SU-DHL-6 (cell line): ENCODE results near the gene LUZP1.

Source experiments
- H2AFZ ChIP-seq: fragments of 200-600 bp; sonication (generic); 2 replicates; pipeline ENCODE4 v1.6.1; 2014; ENCODE audit warnings: low read depth, mild to moderate bottlenecking, moderate library complexity, mixed read lengths, antibody characterized with exemption, low read length; ENCODE audit not compliant: severe bottlenecking
- H3F3A ChIP-seq: fragments of 200-600 bp; shearing (Covaris generic); 2 replicates; pipeline ENCODE4 v1.6.0; 2016; ENCODE audit warnings: antibody characterized with exemption, mild to moderate bottlenecking; ENCODE audit not compliant: insufficient read depth
- H3K27ac ChIP-seq: fragments of 200-600 bp; sonication (generic); 2 replicates; pipeline ENCODE4 v1.5.1; 2016; ENCODE audit warnings: low read depth, mild to moderate bottlenecking, low read length, moderate library complexity, mixed read lengths
- H3K27me3 ChIP-seq: fragments of 200-600 bp; sonication (generic), shearing (Covaris generic); 2 replicates; pipeline ENCODE4 v1.6.0; 2014; ENCODE audit warnings: mild to moderate bottlenecking, low read length
- H3K36me3 ChIP-seq: fragments of 200-600 bp; sonication (generic); 2 replicates; pipeline ENCODE4 v1.6.1; 2014; ENCODE audit warnings: mild to moderate bottlenecking, low read length, mixed read lengths
- H3K4me2 ChIP-seq: fragments of 300-600, 200-600 bp; shearing (Covaris generic), sonication (generic); 2 replicates; pipeline ENCODE4 v1.6.0; 2014; ENCODE audit warnings: low read length, low read depth, mild to moderate bottlenecking; ENCODE audit not compliant: poor library complexity, severe bottlenecking
- H3K4me3 ChIP-seq: fragments of 200-600 bp; sonication (generic); 2 replicates; pipeline ENCODE4 v1.5.1; 2014; ENCODE audit warnings: antibody characterized with exemption, low read length, mild to moderate bottlenecking, mixed read lengths; ENCODE audit not compliant: insufficient read depth, poor library complexity, severe bottlenecking
- H3K79me2 ChIP-seq: fragments of 200-600 bp; sonication (generic); 2 replicates; pipeline ENCODE4 v1.6.1; 2014; ENCODE audit warnings: mild to moderate bottlenecking, low read length, moderate library complexity; ENCODE audit not compliant: insufficient read depth
- H3K9ac ChIP-seq: fragments of 200-600 bp; sonication (generic); 2 replicates; pipeline ENCODE4 v1.7.0; 2014; ENCODE audit warnings: mild to moderate bottlenecking, low read length
- H3K9me2 ChIP-seq: fragments of 200-600 bp; sonication (generic); replicated peaks from 2 replicates; pipeline ENCODE4 v1.6.1; 2014; ENCODE audit warnings: low read length; ENCODE audit not compliant: insufficient read depth
- H3K9me3 ChIP-seq: fragments of 200-600 bp; sonication (generic); 2 replicates; pipeline ENCODE4 v1.6.1; 2014; ENCODE audit warnings: low read length, mixed read lengths; ENCODE audit not compliant: insufficient read depth
- H4K20me1 ChIP-seq: fragments of 200-600 bp; sonication (generic); 2 replicates; pipeline ENCODE4 v1.6.1; 2014; ENCODE audit warnings: low read depth, mild to moderate bottlenecking, antibody characterized with exemption, low read length, moderate library complexity, mixed read lengths
- EZH2phosphoT487 ChIP-seq: fragments of 200-600 bp; sonication (generic), shearing (Covaris generic); conservative IDR thresholded peaks from 2 replicates; pipeline ENCODE4 v1.6.1; 2018; ENCODE audit warnings: mild to moderate bottlenecking, antibody characterized with exemption, low read length, moderate library complexity, mixed read lengths
- TF ChIP-seq, protein P1 (sequence below): fragments of 200-600 bp; sonication (generic); IDR thresholded peaks from one replicate; pipeline ENCODE4 v1.5.1; 2017; ENCODE audit warnings: antibody characterized with exemption, mild to moderate bottlenecking, low read length, moderate library complexity; ENCODE audit not compliant: insufficient read depth, poor library complexity, severe bottlenecking

Gene LUZP1

DNA sequence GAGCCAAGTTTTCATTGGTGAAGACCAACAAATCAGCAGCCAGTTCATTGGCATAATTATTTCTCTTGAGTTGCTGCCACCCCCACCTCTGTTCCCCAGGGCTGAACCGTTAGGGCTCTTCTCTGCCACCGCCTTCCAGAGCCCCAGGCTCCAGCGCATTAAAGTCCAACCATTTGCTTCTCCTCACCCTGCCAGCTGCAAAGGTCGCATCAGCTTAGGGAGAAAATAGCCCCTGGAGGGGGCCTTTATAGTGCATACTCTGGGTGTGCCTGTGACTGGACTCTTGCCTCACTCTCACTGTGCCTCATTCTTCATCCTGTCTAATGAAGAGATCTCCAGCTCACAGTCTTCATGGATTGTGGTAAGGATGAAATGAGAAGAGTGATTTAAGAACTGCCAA is 99.0 kb downstream of the LUZP1 start:
- peaks cover 16% of the 10 kb centered on the region; the same call in 1 of the 2 replicates for H3K36me3 ChIP-seq
- H3K27ac ChIP-seq: no peak overlapping the region
- no peaks in the 10 kb centered on the region for H4K20me1 ChIP-seq
- no peak overlapping the region for H3K4me2 ChIP-seq
- TF ChIP-seq EZH2phosphoT487: no peak
- TF ChIP-seq, protein P1, sequence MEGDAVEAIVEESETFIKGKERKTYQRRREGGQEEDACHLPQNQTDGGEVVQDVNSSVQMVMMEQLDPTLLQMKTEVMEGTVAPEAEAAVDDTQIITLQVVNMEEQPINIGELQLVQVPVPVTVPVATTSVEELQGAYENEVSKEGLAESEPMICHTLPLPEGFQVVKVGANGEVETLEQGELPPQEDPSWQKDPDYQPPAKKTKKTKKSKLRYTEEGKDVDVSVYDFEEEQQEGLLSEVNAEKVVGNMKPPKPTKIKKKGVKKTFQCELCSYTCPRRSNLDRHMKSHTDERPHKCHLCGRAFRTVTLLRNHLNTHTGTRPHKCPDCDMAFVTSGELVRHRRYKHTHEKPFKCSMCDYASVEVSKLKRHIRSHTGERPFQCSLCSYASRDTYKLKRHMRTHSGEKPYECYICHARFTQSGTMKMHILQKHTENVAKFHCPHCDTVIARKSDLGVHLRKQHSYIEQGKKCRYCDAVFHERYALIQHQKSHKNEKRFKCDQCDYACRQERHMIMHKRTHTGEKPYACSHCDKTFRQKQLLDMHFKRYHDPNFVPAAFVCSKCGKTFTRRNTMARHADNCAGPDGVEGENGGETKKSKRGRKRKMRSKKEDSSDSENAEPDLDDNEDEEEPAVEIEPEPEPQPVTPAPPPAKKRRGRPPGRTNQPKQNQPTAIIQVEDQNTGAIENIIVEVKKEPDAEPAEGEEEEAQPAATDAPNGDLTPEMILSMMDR: no peak
- H2AFZ ChIP-seq: no peak overlapping the region
- H3K79me2 ChIP-seq: no peaks in the 10 kb centered on the region
- no peaks in the 10 kb centered on the region for H3F3A ChIP-seq
- H3K27me3 ChIP-seq: no peaks in the 10 kb centered on the region
- no peaks in the 10 kb centered on the region for H3K9me2 ChIP-seq
- H3K9me3 ChIP-seq: no peaks in the 10 kb centered on the region
- H3K4me3 ChIP-seq: no peak overlapping the region
- no peak overlapping the region for H3K9ac ChIP-seq

DNA sequence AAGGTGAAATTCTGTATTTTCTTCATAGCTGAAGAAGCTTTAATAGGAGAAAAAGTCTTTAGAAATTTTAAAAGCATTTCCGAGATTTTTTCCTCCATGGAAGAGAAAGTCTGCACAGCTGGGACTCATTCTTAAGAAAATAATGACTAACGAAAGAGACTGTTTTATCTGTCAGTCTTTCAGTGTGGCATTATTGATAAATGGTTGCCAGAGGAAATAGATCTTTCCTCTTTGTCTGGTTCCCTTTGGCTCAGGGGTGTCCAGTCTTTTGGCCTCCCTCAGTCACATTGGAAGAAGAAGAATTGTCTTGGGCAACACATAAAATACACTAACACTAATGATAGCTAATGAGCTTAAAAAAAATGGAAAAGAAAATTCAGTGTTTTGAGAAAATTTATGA is 99.5 kb downstream of the LUZP1 start:
- H3K27ac ChIP-seq: no peak overlapping the region
- peaks cover 17% of the 10 kb centered on the region; the same call in 1 of the 2 replicates for H3K36me3 ChIP-seq
- H3K4me2 ChIP-seq: no peak overlapping the region
- TF ChIP-seq EZH2phosphoT487: no peak
- TF ChIP-seq, protein P1: no peak
- no peaks in the 10 kb centered on the region for H3K79me2 ChIP-seq
- H4K20me1 ChIP-seq: no peaks in the 10 kb centered on the region
- no peaks in the 10 kb centered on the region for H3F3A ChIP-seq
- no peaks in the 10 kb centered on the region for H3K9me3 ChIP-seq
- H3K4me3 ChIP-seq: no peak overlapping the region
- no peaks in the 10 kb centered on the region for H3K27me3 ChIP-seq
- H3K9me2 ChIP-seq: no peaks in the 10 kb centered on the region
- H2AFZ ChIP-seq: no peak overlapping the region
- H3K9ac ChIP-seq: no peak overlapping the region

DNA sequence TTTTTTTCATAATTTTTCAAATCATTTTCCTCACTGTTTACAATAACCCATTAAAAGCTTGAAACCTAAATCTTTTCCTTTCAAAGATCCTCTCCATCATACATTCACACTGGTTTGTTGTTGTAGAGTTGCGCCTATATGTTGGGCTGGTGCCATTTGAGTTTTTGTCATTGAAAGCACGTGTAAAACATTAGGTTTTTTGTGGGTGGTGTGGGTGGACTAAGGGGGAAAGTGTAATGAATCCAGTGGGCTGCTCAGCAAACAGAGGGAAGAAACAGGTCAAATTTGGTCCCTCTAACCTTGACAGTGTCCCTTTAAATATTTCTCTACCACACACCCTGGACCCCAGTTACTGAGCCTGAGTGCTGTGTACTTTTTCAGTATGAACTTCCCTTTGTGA is 102.6 kb downstream of the LUZP1 start:
- Histone ChIP-seq H3F3A (no peaks in the 10 kb centered on the region), H3K27me3 (no peaks in the 10 kb centered on the region), H3K27ac (no peak overlapping the region), H3K4me2 (no peak overlapping the region), H3K9me2 (no peaks in the 10 kb centered on the region), H3K9me3 (no peaks in the 10 kb centered on the region), H3K4me3 (no peak overlapping the region), H3K36me3 (peaks cover 13% of the 10 kb centered on the region; the same call in 1 of the 2 replicates), H3K9ac (no peak overlapping the region), H2AFZ (no peak overlapping the region), H3K79me2 (no peaks in the 10 kb centered on the region), H4K20me1 (no peaks in the 10 kb centered on the region)
- TF ChIP-seq EZH2phosphoT487: no peak
- TF ChIP-seq, protein P1: no peak

DNA sequence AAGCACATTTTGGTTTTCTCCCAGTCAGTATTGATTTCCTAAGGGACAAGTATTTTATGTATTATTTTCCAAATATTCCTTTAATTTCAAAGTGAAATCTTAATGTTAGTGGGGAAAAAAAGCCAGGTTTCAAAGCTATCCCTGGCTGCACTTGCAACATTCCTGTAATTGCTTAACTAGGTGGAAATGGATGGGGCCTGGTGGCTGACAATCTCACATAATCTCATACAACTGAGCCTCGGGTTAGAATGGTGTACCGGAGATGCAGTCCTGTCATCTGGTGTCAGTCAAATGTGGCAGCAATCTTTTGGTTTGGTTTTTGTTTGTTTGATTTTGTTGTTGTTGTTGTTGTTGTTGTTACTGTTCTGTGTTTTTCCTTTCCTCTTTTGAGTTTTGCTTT is 103.3 kb downstream of the LUZP1 start:
- Histone ChIP-seq H3F3A (no peaks in the 10 kb centered on the region), H3K27me3 (no peaks in the 10 kb centered on the region), H3K9me3 (no peaks in the 10 kb centered on the region), H3K9me2 (no peaks in the 10 kb centered on the region), H3K4me3 (no peak overlapping the region), H3K79me2 (no peaks in the 10 kb centered on the region), H3K9ac (no peak overlapping the region), H3K36me3 (peaks cover 13% of the 10 kb centered on the region; the same call in 1 of the 2 replicates), H2AFZ (no peak overlapping the region), H3K4me2 (no peak overlapping the region), H4K20me1 (no peaks in the 10 kb centered on the region), H3K27ac (no peak overlapping the region)
- TF ChIP-seq, protein P1: no peak
- no peak for TF ChIP-seq EZH2phosphoT487
